Ishikawa (cell line): ENCODE data around the gene ZBTB48.

Experiments used
- CEBPB ChIP-seq: IDR thresholded peaks from 2 replicates; pipeline ENCODE4 v1.6.1; 2012
- CREB1 ChIP-seq: IDR thresholded peaks from 2 replicates; pipeline ENCODE4 v1.6.1; 2012; ENCODE audit warnings: low read depth
- EGR1 ChIP-seq: IDR thresholded peaks from 2 replicates; pipeline ENCODE4 v1.6.1; 2012
- EP300 ChIP-seq: IDR thresholded peaks from 2 replicates; pipeline ENCODE4 v1.6.1; 2012; ENCODE audit warnings: borderline replicate concordance
- FOXM1 ChIP-seq: IDR thresholded peaks from 2 replicates; pipeline ENCODE4 v1.6.1; 2012; ENCODE audit warnings: low read depth, borderline replicate concordance
- NFIC ChIP-seq: IDR thresholded peaks from 2 replicates; pipeline ENCODE4 v1.6.1; 2012
- RAD21 ChIP-seq: IDR thresholded peaks from 2 replicates; pipeline ENCODE4 v1.6.1; 2012; ENCODE audit warnings: low read depth
- TAF1 ChIP-seq: IDR thresholded peaks from 2 replicates; pipeline ENCODE4 v1.6.1; 2012; ENCODE audit warnings: low read depth, mild to moderate bottlenecking
- TCF12 ChIP-seq: IDR thresholded peaks from 2 replicates; pipeline ENCODE4 v1.6.1; 2012; ENCODE audit warnings: low read depth
- TEAD4 ChIP-seq: IDR thresholded peaks from 2 replicates; pipeline ENCODE4 v1.6.1; 2012
- YY1 ChIP-seq: IDR thresholded peaks from 2 replicates; pipeline ENCODE4 v1.6.1; 2012; ENCODE audit warnings: low read depth
- ZBTB7A ChIP-seq: IDR thresholded peaks from 2 replicates; pipeline ENCODE4 v1.6.1; 2012; ENCODE audit warnings: low read depth
- TF ChIP-seq, protein P1 (sequence below): IDR thresholded peaks from 2 replicates; pipeline ENCODE4 v1.6.1; 2012
- TF ChIP-seq, protein P2 (sequence below): IDR thresholded peaks from 2 replicates; pipeline ENCODE4 v1.6.1; 2012
- TF ChIP-seq, protein P3 (sequence below): IDR thresholded peaks from 2 replicates; pipeline ENCODE4 v1.6.1; 2012; ENCODE audit warnings: low read depth, mild to moderate bottlenecking

Gene ZBTB48

DNA sequence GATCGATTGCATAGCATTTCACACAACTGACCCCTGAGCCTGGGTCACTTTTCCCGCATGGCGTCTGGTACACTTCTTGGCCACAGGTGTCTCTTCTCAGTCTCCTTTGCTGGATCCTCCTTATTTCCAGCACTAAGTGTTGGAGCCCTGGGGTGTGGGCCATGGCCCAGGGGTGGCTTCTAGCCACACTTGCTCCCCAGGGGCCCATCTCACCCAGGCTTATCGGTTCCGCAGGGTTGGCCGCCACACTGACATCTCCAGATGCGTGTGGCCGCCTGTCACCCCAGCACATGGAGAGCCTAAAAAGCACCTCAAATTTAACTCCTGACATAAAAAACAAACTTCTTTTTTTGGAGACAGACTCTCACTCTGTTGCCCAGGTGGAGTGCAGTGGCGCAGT is 47.2 kb downstream of the ZBTB48 start:
- TF ChIP-seq TAF1, result no peak
- TF ChIP-seq, protein P1, sequence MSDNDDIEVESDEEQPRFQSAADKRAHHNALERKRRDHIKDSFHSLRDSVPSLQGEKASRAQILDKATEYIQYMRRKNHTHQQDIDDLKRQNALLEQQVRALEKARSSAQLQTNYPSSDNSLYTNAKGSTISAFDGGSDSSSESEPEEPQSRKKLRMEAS, result no peak
- TF ChIP-seq RAD21, result no peak
- TF ChIP-seq TCF12, result no peak
- TF ChIP-seq CREB1, result no peak
- TF ChIP-seq TEAD4, result no peak
- TF ChIP-seq EGR1, result no peak
- TF ChIP-seq ZBTB7A, result no peak
- TF ChIP-seq NFIC, result no peak
- no peak for TF ChIP-seq EP300
- no peak for TF ChIP-seq YY1
- TF ChIP-seq FOXM1, result no peak

DNA sequence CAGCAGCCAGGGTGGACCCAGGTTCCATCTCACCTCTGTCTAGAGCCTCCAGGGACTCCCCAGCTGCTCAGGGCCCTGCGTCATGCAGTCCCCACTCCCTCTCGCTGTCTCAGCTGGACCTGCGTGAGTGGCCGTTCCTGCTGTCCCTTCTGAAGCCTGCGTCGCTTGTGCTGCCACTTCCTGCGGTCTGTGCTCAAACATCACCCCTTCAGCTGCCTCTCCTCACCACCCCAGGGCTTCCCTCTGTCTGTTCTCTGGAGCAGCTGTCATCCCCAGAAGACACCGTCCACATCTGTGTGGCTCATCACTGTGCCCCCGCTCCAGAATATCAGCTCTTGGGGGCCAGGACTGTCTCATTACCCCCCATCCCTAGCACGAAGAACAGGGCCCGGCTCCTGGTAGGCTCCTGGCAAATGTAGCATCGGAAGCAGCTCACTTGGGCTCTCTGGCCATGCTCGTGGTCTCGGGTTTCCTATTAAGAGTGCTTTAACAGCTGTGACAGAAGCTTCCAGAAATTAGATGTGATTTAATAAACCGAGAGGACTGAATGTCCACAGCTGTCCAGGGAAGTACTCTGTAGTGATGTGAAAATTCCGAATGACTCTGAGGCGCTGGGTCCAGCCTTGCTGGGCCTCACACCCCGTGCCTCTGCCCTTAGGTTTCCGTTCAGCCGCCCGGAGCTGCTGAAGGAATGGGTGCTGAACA is 48.2 kb downstream of the ZBTB48 start:
- TF ChIP-seq FOXM1 (no peak), EGR1 (no peak), TAF1 (no peak), CEBPB (no peak), YY1 (no peak), RAD21 (no peak), NFIC (no peak), ZBTB7A (no peak), TEAD4 (no peak), CREB1 (no peak), TCF12 (no peak)
- TF ChIP-seq, protein P1, result no peak
- TF ChIP-seq, protein P2, sequence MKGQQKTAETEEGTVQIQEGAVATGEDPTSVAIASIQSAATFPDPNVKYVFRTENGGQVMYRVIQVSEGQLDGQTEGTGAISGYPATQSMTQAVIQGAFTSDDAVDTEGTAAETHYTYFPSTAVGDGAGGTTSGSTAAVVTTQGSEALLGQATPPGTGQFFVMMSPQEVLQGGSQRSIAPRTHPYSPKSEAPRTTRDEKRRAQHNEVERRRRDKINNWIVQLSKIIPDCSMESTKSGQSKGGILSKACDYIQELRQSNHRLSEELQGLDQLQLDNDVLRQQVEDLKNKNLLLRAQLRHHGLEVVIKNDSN, result no peak
- TF ChIP-seq, protein P3, sequence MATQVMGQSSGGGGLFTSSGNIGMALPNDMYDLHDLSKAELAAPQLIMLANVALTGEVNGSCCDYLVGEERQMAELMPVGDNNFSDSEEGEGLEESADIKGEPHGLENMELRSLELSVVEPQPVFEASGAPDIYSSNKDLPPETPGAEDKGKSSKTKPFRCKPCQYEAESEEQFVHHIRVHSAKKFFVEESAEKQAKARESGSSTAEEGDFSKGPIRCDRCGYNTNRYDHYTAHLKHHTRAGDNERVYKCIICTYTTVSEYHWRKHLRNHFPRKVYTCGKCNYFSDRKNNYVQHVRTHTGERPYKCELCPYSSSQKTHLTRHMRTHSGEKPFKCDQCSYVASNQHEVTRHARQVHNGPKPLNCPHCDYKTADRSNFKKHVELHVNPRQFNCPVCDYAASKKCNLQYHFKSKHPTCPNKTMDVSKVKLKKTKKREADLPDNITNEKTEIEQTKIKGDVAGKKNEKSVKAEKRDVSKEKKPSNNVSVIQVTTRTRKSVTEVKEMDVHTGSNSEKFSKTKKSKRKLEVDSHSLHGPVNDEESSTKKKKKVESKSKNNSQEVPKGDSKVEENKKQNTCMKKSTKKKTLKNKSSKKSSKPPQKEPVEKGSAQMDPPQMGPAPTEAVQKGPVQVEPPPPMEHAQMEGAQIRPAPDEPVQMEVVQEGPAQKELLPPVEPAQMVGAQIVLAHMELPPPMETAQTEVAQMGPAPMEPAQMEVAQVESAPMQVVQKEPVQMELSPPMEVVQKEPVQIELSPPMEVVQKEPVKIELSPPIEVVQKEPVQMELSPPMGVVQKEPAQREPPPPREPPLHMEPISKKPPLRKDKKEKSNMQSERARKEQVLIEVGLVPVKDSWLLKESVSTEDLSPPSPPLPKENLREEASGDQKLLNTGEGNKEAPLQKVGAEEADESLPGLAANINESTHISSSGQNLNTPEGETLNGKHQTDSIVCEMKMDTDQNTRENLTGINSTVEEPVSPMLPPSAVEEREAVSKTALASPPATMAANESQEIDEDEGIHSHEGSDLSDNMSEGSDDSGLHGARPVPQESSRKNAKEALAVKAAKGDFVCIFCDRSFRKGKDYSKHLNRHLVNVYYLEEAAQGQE, result no peak

DNA sequence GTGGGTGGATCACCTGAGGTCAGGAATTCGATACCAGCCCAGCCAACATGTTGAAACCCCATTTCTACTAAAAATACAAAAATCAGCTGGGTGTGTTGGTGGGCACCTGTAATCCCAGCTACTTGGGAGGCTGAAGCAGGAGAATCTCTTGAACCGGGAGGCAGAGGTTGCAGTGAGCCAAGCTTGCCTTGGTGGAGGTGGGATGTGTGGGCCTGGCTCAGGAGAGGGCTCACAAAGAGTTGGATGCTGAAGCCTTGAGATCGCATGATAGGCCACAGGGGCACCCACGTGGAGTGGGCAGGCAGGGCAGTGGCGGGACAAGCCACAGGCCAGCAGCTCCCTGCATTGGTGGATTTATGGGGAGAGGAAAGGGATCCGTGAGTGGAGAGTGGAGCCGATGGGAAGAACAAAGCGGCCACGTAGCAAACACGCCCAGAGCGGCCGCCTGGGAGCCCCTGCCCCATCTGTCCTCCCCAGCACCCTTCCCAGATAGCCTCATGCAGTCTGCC is 49.2 kb downstream of the ZBTB48 start:
- TF ChIP-seq FOXM1, result no peak
- TF ChIP-seq, protein P2, result no peak

DNA sequence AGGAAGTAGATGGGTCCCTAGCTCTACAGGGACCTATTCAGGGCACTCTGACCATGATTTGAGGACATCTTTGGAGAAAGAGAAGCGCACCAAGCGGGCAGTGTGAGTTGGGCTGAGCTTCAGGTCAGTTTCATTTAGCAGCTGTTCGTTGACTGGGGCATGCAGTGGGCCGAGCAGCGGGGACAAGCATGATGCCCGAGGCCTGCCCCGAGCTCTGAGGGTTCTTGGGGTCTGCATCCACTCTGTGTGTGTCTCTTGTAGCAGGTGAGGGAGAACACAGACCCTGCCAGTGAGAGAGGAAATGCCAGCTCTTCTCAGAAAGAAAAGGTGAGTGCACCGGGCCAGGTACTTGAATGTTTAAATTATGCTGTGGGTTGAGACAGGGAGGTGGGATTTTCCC is 50.2 kb downstream of the ZBTB48 start:
- no peak for TF ChIP-seq TEAD4
- no peak for TF ChIP-seq FOXM1
- no peak for TF ChIP-seq TAF1
- TF ChIP-seq, protein P3, result no peak
- no peak for TF ChIP-seq ZBTB7A
- TF ChIP-seq, protein P2, result no peak
- TF ChIP-seq RAD21, result no peak
- TF ChIP-seq EGR1, result no peak
- no peak for TF ChIP-seq TCF12
- TF ChIP-seq CREB1, result no peak
- no peak for TF ChIP-seq EP300
- TF ChIP-seq CEBPB, result no peak
- no peak for TF ChIP-seq YY1
- TF ChIP-seq, protein P1, result no peak

DNA sequence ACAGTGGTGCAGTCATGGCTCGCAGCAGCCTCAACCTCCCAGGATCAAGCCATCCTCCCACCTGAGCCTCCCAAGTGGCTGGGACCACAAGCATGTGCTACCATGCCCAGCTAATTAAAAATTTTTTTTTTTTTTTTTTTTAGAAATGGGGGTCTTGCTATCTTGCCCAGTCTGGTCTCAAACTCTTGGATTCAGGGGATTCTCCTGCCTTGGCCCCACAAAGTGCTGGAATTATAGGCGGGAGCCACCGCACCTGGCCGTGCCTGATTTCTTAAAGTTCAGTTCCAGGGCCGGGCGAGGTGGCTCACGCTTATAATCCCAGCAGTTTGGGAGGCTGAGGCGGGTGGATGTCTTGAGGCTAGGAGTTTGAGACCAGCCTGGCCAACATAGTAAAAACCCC is 51.3 kb downstream of the ZBTB48 start:
- TF ChIP-seq EGR1 (no peak), CEBPB (no peak), YY1 (no peak), ZBTB7A (no peak), CREB1 (no peak), RAD21 (no peak), EP300 (no peak), TCF12 (no peak), FOXM1 (no peak)
- TF ChIP-seq, protein P3, result no peak
- TF ChIP-seq, protein P1, result no peak
- TF ChIP-seq, protein P2, result no peak
